ENCODE measurements around the gene TMEM203.

- TF ChIP-seq, protein P1, sequence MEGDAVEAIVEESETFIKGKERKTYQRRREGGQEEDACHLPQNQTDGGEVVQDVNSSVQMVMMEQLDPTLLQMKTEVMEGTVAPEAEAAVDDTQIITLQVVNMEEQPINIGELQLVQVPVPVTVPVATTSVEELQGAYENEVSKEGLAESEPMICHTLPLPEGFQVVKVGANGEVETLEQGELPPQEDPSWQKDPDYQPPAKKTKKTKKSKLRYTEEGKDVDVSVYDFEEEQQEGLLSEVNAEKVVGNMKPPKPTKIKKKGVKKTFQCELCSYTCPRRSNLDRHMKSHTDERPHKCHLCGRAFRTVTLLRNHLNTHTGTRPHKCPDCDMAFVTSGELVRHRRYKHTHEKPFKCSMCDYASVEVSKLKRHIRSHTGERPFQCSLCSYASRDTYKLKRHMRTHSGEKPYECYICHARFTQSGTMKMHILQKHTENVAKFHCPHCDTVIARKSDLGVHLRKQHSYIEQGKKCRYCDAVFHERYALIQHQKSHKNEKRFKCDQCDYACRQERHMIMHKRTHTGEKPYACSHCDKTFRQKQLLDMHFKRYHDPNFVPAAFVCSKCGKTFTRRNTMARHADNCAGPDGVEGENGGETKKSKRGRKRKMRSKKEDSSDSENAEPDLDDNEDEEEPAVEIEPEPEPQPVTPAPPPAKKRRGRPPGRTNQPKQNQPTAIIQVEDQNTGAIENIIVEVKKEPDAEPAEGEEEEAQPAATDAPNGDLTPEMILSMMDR (IDR thresholded peaks at IDR 0.05; ENCODE audit: insufficient read depth, low read length) = no peak
- TF ChIP-seq POLR2AphosphoS5 (IDR thresholded peaks at IDR 0.05; ENCODE audit: low read depth) (no peak), GABPA (IDR thresholded peaks at IDR 0.05; ENCODE audit: low read depth) (no peak)
- TF ChIP-seq, protein P2, sequence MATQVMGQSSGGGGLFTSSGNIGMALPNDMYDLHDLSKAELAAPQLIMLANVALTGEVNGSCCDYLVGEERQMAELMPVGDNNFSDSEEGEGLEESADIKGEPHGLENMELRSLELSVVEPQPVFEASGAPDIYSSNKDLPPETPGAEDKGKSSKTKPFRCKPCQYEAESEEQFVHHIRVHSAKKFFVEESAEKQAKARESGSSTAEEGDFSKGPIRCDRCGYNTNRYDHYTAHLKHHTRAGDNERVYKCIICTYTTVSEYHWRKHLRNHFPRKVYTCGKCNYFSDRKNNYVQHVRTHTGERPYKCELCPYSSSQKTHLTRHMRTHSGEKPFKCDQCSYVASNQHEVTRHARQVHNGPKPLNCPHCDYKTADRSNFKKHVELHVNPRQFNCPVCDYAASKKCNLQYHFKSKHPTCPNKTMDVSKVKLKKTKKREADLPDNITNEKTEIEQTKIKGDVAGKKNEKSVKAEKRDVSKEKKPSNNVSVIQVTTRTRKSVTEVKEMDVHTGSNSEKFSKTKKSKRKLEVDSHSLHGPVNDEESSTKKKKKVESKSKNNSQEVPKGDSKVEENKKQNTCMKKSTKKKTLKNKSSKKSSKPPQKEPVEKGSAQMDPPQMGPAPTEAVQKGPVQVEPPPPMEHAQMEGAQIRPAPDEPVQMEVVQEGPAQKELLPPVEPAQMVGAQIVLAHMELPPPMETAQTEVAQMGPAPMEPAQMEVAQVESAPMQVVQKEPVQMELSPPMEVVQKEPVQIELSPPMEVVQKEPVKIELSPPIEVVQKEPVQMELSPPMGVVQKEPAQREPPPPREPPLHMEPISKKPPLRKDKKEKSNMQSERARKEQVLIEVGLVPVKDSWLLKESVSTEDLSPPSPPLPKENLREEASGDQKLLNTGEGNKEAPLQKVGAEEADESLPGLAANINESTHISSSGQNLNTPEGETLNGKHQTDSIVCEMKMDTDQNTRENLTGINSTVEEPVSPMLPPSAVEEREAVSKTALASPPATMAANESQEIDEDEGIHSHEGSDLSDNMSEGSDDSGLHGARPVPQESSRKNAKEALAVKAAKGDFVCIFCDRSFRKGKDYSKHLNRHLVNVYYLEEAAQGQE (IDR thresholded peaks at IDR 0.05; ENCODE audit: insufficient replicate concordance, low read depth) = no peak
These were observed 27.1 kb downstream of the TMEM203 start for GRCh38 chr9:137178201-137178938.

Data from HL-60 (cell line).